ENCODE measurements around the gene ZBTB20. TPM values are rescaled to one million over a fixed set of nuclear protein-coding genes. Genes with fewer than 3 reads are reported as not detected.
A peak's percentile ranks its signal among the peaks of the same experiment; 100 is the strongest.

ZBTB20 gene
- total and polyA plus RNA-seq, 4 donors = 0.88 to 83.2 (median 20.4) TPM

DNA sequence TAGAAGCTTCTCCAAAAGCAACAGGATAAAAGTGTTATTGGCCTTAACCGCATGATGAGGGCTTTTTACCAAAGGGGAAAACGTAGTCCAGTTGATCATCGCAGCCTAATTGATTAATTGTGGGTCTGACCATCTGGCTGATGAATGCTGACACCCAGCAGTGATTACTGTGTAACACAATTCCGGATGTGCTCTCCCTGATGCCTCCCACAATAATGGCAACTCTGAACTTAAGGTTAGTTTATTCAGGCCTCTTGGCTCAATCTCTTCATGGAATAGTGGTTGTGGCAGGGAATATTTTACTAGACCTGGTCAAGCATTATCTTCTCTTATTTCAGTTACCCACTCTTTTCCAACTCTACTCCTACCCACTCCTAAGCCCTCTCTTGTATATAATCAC, 520.3 kb downstream of the ZBTB20 start:
- DNase-seq (ENCODE audit: low spot score) = no peak
- Histone ChIP-seq H3K27ac (ENCODE audit: low read depth in 1 of 2, low read length in 2 of 2) (peak overlapping the region in 1 of 2 donors; percentile 36), H3K27me3 (ENCODE audit: control insufficient read depth in 4 of 4, insufficient read depth in 4 of 4, low read length in 3 of 4) (no peaks in the 10 kb centered on the region), H3K4me3 (ENCODE audit: low read depth in 1 of 3, low read length in 3 of 3) (no peak overlapping the region), H3K4me1 (ENCODE audit: control insufficient read depth in 4 of 4, insufficient read depth in 4 of 4, low read length in 3 of 4) (peaks cover 0 to 25% (median 4%) of the 10 kb centered on the region in 4 donors), H3K9me3 (ENCODE audit: control insufficient read depth in 4 of 4, low read length in 3 of 4) (no peaks in the 10 kb centered on the region), H3K36me3 (ENCODE audit: control insufficient read depth in 4 of 4, insufficient read depth in 3 of 4, low read depth in 1 of 4, low read length in 3 of 4) (no peaks in the 10 kb centered on the region), H3K9ac (ENCODE audit: low read depth in 1 of 2, low read length in 2 of 2) (no peak overlapping the region)
- WGBS = 90% methylated on average over 4 of the region's 4 CpGs
- TF ChIP-seq RAD21 (IDR thresholded peaks at IDR 0.05) (no peak), ZBTB33 (IDR thresholded peaks at IDR 0.05) (no peak), FOXA1 (IDR thresholded peaks at IDR 0.05) (no peak), HNF4A (conservative IDR thresholded peaks at IDR 0.05) (no peak), REST (IDR thresholded peaks at IDR 0.05) (no peak), JUND (IDR thresholded peaks at IDR 0.05) (no peak), CTCF (IDR thresholded peaks at IDR 0.05; ENCODE audit: low read depth, low read length, missing input control) (no peak), HNF4G (IDR thresholded peaks at IDR 0.05) (no peak), SP1 (IDR thresholded peaks at IDR 0.05) (no peak), EGR1 (IDR thresholded peaks at IDR 0.05; ENCODE audit: low read depth in 2 of 2) (no peak)

DNA sequence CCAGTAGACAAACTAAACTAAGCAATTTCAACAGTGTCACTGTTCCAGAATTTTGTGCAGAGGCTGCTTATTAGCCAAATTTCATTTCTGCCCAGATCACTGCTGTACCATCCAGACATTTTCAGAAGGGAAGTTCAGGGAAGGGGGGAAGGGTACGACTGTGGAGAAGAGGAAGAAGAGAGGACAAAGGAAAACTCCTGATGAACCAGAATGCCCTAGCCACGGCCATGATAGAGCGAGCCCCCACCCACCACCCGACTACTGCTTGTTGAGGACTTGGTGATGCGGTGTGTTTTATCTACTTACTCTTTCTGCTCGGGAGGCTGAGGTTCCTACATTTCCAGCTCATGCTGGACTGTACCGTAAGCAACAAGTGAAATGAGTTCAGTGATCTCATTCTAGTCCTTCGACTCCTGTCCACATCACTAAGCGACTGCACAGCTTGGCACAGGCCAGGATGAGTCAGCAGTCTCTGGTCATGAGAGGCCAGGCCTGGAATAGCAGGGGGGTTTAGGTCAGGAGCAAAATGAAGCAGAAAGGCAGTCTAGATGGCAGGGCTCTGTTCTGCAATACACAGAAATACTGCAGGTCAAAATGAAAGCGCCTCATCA, 522.4 kb downstream of the ZBTB20 start:
- DNase-seq (ENCODE audit: low spot score) = peak; percentile 36
- no peaks in the 10 kb centered on the region for H3K27me3 ChIP-seq (ENCODE audit: control insufficient read depth in 4 of 4, insufficient read depth in 4 of 4, low read length in 3 of 4)
- peaks cover 0 to 25% (median 4%) of the 10 kb centered on the region in 4 donors for H3K4me1 ChIP-seq (ENCODE audit: control insufficient read depth in 4 of 4, insufficient read depth in 4 of 4, low read length in 3 of 4)
- peak overlapping the region in 1 of 3 donors; percentile 12 for H3K4me3 ChIP-seq (ENCODE audit: low read depth in 1 of 3, low read length in 3 of 3)
- 42% methylated on average over 10 of the region's 10 CpGs for WGBS
- TF ChIP-seq, protein P1, sequence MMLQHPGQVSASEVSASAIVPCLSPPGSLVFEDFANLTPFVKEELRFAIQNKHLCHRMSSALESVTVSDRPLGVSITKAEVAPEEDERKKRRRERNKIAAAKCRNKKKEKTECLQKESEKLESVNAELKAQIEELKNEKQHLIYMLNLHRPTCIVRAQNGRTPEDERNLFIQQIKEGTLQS (IDR thresholded peaks at IDR 0.05) = peak; percentile 88
- TF ChIP-seq SP1 (IDR thresholded peaks at IDR 0.05) = peak; percentile 39
- no peak for TF ChIP-seq HNF4G (IDR thresholded peaks at IDR 0.05)
- TF ChIP-seq NR2F2 (IDR thresholded peaks at IDR 0.05) = peak; percentile 69
- peak; percentile 59 to 78 for TF ChIP-seq HNF4A (conservative IDR thresholded peaks at IDR 0.05)
- peak; percentile 67 for TF ChIP-seq YY1 (IDR thresholded peaks at IDR 0.05)
- peak; percentile 89 to 95 for TF ChIP-seq RXRA (IDR thresholded peaks at IDR 0.05)
- TF ChIP-seq MAX (IDR thresholded peaks at IDR 0.05) = peak; percentile 74
- TF ChIP-seq CTCF (IDR thresholded peaks at IDR 0.05; ENCODE audit: low read depth, low read length, missing input control) = no peak
- peak; percentile 97 for TF ChIP-seq JUND (IDR thresholded peaks at IDR 0.05)
- TF ChIP-seq REST (IDR thresholded peaks at IDR 0.05) = peak; percentile 53
- TF ChIP-seq EGR1 (IDR thresholded peaks at IDR 0.05; ENCODE audit: low read depth in 2 of 2) = no peak
- TF ChIP-seq RAD21 (IDR thresholded peaks at IDR 0.05) = peak; percentile 66 to 71
- no peaks in the 10 kb centered on the region for H3K36me3 ChIP-seq (ENCODE audit: control insufficient read depth in 4 of 4, insufficient read depth in 3 of 4, low read depth in 1 of 4, low read length in 3 of 4)
- peak overlapping the region; percentile 89 to 93 for H3K27ac ChIP-seq (ENCODE audit: low read depth in 1 of 2, low read length in 2 of 2)
- H3K9ac ChIP-seq (ENCODE audit: low read depth in 1 of 2, low read length in 2 of 2) = peak overlapping the region in 1 of 2 donors; percentile 79
- H3K9me3 ChIP-seq (ENCODE audit: control insufficient read depth in 4 of 4, low read length in 3 of 4) = no peaks in the 10 kb centered on the region

Data from liver (tissue), 9 donors.